Measurements from ENCODE around the gene EXD2.
"Not testable (repeated sequence)": the region's sequence is repeated elsewhere in the genome, so short reads cannot be mapped to it uniquely, and the experiment has no call there.

Gene EXD2

GRCh38 chr14:69285661-69286255 lies 94.5 kb downstream of the EXD2 start:
- DNase-seq, result no peak

- DNase-seq, result no peak
Observed at GRCh38 chr14:69287098-69288010, 96.1 kb downstream of the EXD2 start.

- no peak for DNase-seq
Observed at GRCh38 chr14:69288011-69288771, 96.9 kb downstream of the EXD2 start.

GRCh38 chr14:69288956-69289705 lies 97.8 kb downstream of the EXD2 start:
- no peak for DNase-seq

GRCh38 chr14:69289811-69290520 lies 98.7 kb downstream of the EXD2 start:
- DNase-seq, result no peak

GRCh38 chr14:69290881-69291280 lies 99.6 kb downstream of the EXD2 start:
- not testable (repeated sequence) for DNase-seq

- DNase-seq, result no peak
Observed at GRCh38 chr14:69291396-69291795, 100.1 kb downstream of the EXD2 start.

GRCh38 chr14:69291891-69292561 lies 100.7 kb downstream of the EXD2 start:
- DNase-seq, result no peak
